ENCODE measurements around the gene TMEM61. TPM values are rescaled to one million over a fixed set of nuclear protein-coding genes. Genes with fewer than 3 reads are reported as not detected.

TMEM61 gene
- total RNA-seq, 4 donors from 2014 or later, result 6.6 to 13.9 (median 9.3) TPM

DNA sequence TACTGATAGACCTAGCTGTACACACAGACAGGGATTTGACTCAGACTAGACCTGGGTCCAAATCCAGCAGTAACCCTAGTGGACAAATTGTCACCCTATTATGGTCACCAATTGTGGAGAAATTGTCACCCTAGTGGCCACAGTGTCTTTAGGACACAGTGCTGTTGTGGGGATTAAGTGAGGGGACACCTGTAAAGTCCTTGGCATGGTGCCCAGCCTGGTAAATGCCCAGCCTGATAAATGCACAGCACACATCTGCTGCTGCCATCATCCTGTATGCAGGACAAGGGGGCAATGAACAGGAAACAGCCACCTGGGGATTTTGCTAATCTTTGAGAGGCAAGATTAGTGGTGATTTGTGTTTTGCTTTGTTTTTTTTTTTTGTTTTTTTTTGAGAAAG lies 2.3 kb downstream of the TMEM61 start:
- DNase-seq, result peak in 1 of 3 donors; percentile 47
- no peaks in the 10 kb centered on the region for H3K9me3 ChIP-seq
- H3K4me1 ChIP-seq, result peaks cover 0 to 11% (median 0%) of the 10 kb centered on the region in 4 donors
- no peak overlapping the region for H3K27ac ChIP-seq
- H3K4me3 ChIP-seq, result no peak overlapping the region
- TF ChIP-seq, protein P1, sequence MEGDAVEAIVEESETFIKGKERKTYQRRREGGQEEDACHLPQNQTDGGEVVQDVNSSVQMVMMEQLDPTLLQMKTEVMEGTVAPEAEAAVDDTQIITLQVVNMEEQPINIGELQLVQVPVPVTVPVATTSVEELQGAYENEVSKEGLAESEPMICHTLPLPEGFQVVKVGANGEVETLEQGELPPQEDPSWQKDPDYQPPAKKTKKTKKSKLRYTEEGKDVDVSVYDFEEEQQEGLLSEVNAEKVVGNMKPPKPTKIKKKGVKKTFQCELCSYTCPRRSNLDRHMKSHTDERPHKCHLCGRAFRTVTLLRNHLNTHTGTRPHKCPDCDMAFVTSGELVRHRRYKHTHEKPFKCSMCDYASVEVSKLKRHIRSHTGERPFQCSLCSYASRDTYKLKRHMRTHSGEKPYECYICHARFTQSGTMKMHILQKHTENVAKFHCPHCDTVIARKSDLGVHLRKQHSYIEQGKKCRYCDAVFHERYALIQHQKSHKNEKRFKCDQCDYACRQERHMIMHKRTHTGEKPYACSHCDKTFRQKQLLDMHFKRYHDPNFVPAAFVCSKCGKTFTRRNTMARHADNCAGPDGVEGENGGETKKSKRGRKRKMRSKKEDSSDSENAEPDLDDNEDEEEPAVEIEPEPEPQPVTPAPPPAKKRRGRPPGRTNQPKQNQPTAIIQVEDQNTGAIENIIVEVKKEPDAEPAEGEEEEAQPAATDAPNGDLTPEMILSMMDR (IDR thresholded peaks at IDR 0.05), result peak in 2 of 6 experiments; percentile 24 to 36
- no peak for TF ChIP-seq POLR2A (IDR thresholded peaks at IDR 0.05)
- no peaks in the 10 kb centered on the region for H3K27me3 ChIP-seq
- H3K36me3 ChIP-seq, result no peaks in the 10 kb centered on the region

DNA sequence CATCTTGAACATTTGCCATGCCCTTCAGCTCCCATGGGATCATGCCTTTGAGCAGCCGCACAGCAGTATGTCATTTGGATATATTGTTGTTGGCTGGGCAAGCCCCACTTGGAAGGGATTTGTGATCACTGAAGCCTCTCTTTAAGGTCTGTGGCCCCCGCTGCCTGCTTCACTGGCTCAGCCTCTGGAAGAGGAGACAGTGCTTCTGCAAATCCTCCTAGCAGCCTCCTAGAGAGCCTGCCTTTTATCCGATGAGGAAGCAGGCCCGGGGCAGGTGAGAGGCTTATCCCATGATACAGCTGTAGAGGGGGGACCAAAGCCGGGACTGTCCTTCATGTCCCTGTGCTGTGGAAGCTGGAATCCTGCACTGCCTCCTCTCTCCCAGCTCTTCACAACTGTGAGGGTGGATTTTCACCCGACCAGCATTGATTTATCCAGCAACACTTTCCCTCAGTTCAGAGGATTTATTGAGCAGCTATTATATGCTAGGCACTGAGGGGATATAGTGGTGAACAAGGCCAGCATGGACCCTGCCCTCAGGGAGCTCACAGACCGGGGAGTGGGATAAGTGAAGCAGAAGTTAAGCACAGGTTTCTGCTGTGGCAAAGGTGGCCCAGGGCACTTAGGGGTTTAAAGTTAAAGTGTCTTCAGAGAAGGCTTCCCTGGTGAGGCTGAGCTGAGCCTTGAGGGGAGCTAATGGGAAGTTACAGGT lies 3.9 kb downstream of the TMEM61 start:
- H3K4me1 ChIP-seq, result peaks cover 0 to 11% (median 0%) of the 10 kb centered on the region in 4 donors
- H3K27ac ChIP-seq, result no peak overlapping the region
- no peak overlapping the region for H3K4me3 ChIP-seq
- H3K9me3 ChIP-seq, result no peaks in the 10 kb centered on the region
- DNase-seq, result no peak
- no peaks in the 10 kb centered on the region for H3K36me3 ChIP-seq
- H3K27me3 ChIP-seq, result no peaks in the 10 kb centered on the region
- TF ChIP-seq, protein P1 (IDR thresholded peaks at IDR 0.05), result no peak
- no peak for TF ChIP-seq POLR2A (IDR thresholded peaks at IDR 0.05)

DNA sequence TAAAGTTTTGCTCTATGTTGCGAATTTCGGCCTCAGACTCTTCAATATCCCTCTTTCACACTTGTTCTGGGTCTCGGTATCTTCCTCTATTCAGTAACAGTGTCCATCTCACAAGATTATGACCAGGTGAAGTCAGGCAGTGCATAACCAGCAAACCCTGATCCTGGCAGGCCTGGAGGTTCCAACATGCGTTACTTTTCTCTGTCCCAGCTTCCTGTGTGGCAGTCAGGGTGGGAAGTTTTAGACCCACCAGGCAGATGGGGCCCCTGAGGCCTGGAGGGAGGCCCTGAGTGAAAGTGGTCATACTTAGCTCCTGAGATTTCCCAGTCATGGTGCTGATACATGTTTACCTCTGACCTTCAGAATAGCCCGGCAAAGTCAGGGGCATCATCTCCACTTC lies 5.1 kb downstream of the TMEM61 start:
- H3K4me1 ChIP-seq, result peaks cover 0 to 5% (median 0%) of the 10 kb centered on the region in 4 donors

DNA sequence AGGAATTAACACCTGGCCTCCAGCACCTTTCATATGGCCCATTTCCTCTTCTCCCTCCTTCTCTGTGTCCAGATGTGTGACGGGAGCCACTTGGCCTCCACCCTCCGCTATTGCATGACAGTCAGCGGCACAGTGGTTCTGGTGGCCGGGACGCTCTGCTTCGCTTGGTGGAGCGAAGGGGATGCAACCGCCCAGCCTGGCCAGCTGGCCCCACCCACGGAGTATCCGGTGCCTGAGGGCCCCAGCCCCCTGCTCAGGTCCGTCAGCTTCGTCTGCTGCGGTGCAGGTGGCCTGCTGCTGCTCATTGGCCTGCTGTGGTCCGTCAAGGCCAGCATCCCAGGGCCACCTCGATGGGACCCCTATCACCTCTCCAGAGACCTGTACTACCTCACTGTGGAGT lies 5.6 kb downstream of the TMEM61 start:
- Histone ChIP-seq H3K27ac (no peak overlapping the region), H3K9me3 (no peaks in the 10 kb centered on the region), H3K36me3 (no peaks in the 10 kb centered on the region), H3K4me3 (no peak overlapping the region), H3K27me3 (no peaks in the 10 kb centered on the region), H3K4me1 (no peaks in the 10 kb centered on the region)
- DNase-seq, result peak in 1 of 3 donors; percentile 32
- no peak for TF ChIP-seq POLR2A (IDR thresholded peaks at IDR 0.05)
- TF ChIP-seq, protein P1 (IDR thresholded peaks at IDR 0.05), result no peak

More for the DNA sequence above, 5.1 kb downstream of the TMEM61 start:
- TF ChIP-seq, protein P1 (IDR thresholded peaks at IDR 0.05), result no peak
- TF ChIP-seq POLR2A (IDR thresholded peaks at IDR 0.05), result no peak
- no peaks in the 10 kb centered on the region for H3K9me3 ChIP-seq
- no peak for DNase-seq
- H3K4me3 ChIP-seq, result no peak overlapping the region
- no peak overlapping the region for H3K27ac ChIP-seq
- no peaks in the 10 kb centered on the region for H3K36me3 ChIP-seq
- H3K27me3 ChIP-seq, result no peaks in the 10 kb centered on the region

DNA sequence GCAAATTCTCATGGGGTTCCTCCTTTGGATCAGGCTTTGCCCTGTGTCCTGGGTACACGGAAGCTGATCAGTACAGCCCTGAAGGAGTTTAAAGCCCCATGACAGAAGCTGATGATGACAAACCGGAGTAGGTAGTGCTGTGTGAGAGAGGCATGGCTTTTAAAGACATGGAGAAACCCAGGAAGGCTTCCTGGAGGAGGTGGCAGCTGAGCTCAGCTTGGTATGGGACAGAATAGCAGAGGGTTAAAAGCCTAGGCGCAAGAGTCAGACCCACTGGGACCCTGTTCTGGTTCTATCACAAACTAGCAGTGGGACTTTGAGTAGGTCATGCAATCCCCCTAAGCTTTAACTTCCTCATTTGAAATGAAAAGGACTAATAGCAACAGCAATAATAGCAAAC lies 6.1 kb downstream of the TMEM61 start:
- Histone ChIP-seq H3K9me3 (no peaks in the 10 kb centered on the region), H3K4me3 (no peak overlapping the region), H3K27me3 (no peaks in the 10 kb centered on the region), H3K27ac (no peak overlapping the region), H3K4me1 (no peaks in the 10 kb centered on the region), H3K36me3 (no peaks in the 10 kb centered on the region)
- TF ChIP-seq POLR2A (IDR thresholded peaks at IDR 0.05), result no peak
- TF ChIP-seq, protein P1 (IDR thresholded peaks at IDR 0.05), result no peak
- no peak for DNase-seq
